HG03521 (cell line): Measurements from ENCODE around the gene PIP4P1.
"Not testable (repeated sequence)": the region's sequence is repeated elsewhere in the genome, so short reads cannot be mapped to it uniquely, and the experiment has no call there.

Experiments
- ATAC-seq: cut with Tn5 transposase; IDR thresholded peaks from one replicate; pipeline ENCODE4 v1.9.1; 2021; ENCODE audit warnings: mild to moderate bottlenecking, moderate library complexity; ENCODE audit not compliant: unreplicated experiment

Gene PIP4P1

GRCh38 chr14:20477211-20477876, 16.1 kb upstream of the PIP4P1 start:
- no peak for ATAC-seq

DNA sequence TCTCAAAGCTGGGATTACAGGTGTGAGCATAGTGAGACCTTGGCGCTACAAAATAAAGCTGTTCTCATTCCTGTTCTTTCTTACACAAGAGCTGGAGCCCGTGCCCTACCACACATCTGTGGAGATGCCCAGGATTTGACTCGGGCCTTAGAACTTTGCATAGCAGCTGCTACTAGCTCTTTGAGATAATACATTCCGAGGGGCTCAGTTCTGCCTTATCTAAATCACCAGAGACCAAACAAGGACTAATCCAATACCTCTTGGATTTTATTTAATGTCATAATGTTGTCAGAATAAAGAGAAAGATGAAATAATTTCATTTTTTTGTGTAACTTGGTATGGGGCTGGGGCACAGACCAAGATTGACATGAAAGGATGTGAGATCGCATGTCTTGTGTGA, 15.5 kb upstream of the PIP4P1 start:
- ATAC-seq, result no peak

- no peak for ATAC-seq
Measured at GRCh38 chr14:20472536-20473169, 11.4 kb upstream of the PIP4P1 start.

DNA sequence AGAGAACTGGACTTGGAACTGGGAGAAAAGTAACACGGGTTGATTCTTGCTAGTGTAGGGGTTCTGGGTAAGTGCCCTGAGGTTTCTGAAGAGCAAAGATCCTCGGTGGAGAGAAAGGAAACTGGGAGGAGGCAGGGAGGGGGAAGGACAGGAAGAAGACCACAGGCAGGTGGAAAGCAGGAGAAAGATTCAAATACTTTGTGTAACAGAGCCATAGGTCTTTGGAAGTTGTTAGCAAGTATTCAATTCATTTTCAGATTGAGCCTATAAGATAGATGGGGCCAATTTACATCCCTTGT, 9.3 kb upstream of the PIP4P1 start:
- no peak for ATAC-seq

DNA sequence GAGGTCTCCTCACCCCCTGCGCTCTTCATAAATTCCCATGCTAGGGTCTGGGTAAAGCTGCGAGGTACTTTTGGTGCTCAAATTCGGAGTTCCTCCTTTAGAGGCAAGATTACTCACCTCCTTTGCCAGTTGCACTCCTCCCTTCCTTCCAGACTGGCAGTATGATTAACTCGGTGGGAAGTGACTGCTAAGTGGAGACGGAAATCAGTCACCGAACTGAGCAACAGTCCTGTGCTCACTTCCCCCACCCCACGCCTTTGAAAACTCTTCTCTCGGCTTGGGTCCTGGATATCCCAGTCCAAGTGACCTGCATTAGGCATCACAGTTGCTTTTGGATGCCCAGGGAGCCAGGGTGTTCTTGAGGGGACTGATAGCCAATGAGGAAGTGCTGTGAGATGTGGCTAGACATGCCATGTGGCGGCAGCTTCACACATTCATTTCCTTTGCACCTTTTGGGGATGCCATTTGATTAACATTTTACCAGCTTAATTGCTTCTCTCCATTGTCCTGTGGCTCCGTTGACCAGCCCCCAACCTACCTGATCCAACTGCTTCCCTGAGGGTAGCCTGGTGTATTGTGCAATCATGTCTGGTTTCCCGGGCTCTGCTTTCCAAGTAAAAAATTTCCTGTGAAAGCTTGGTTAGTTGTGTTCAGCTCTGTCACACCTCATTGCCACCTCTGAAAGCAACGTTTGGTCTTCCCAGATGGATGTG, 8.8 kb upstream of the PIP4P1 start:
- ATAC-seq, result peak; percentile 29

GRCh38 chr14:20469242-20469889, 8.1 kb upstream of the PIP4P1 start, which contains the start of gene PNP:
Gene PNP, plus strand, starts transcription at chr14:20469406. Its CDS starts 119 bp downstream, at chr14:20469525.
- ATAC-seq, result peak; percentile 92

- ATAC-seq, result no peak
Measured at GRCh38 chr14:20468764-20469241, 7.6 kb upstream of the PIP4P1 start.

DNA sequence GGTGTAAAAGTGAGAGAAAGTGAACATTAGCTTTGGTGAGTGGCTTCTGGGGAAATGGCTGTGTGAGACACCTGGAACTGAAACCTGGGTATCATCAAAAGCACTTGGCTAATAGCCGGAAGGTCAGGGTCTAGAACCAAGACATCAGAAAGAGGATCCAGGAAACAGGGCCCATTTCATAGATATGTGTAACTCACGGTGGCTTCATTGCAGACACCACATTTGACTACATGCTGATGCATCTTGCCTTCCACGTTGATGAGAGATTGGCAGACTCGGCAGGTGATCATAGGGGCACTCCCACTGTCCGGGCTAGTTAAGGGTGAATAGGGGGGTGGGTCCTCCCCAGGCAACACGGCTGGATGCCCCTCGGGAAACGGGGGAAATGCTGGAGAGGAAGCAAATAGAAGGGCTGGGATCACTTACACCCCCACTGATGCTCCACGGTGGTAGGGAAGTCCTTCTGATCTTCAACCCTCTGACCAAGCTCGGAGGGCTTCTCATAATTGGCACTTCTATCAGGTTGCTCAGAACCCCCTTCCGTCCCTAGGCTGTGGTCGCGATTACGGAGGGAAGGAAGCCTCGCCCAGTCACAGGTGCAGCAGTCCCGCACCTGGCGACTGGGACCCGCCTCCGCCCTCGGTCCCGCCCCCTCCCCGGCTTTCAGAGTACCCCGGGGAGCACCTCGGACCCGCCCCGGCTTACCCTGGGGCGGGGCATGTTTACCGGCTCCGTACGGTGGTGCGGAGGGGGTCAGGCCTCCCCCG, 593 bp downstream of the PIP4P1 start:
- peak; percentile 6 for ATAC-seq

GRCh38 chr14:20458031-20458789, 3.0 kb downstream of the PIP4P1 start:
- ATAC-seq, result no peak

GRCh38 chr14:20456971-20457370, 4.3 kb downstream of the PIP4P1 start:
- no peak for ATAC-seq

DNA sequence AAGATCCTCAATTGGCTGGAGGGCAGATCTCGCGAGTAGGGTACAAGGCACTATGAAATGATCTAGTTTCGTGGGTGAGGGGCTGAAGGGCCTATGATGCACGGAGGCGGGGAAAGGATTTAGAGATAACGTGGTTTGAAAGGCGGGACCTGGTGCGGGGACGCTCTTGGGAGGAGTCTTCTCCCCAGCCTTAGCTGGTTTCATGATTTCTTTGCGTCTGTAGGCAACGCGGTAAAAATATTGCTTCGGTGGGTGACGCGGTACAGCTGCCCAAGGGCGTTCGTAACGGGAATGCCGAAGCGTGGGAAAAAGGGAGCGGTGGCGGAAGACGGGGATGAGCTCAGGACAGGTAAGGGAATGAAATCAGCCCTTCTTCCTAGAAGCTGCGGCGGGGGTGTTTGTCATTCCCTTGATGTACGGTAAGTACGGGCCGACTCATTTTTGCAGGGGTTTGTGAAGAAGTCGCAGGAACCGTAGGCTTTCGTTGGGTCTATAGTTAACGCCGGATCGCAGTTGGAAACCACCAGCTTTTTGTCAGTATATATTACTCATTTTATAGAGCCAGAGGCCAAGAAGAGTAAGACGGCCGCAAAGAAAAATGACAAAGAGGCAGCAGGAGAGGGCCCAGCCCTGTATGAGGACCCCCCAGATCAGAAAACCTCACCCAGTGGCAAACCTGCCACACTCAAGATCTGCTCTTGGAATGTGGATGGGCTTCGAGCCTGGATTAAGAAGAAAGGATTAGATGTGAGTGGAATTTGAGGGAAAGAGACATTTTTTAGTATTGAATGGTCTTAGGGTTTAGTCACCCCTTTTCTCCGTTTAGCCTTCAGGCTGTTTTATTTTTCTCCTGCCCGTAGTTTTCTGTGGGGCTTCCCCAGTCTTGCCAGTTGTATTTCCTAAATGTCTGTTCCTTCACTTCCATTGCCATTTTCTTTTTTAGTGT, 5.6 kb downstream of the PIP4P1 start:
- peak; percentile 42 for ATAC-seq

- peak; percentile 79 for ATAC-seq
Measured at GRCh38 chr14:20454516-20455354, 6.5 kb downstream of the PIP4P1 start, which contains the start of the genes APEX1 and OSGEP. Gene APEX1, plus strand, starts transcription at chr14:20455226. Its CDS starts 420 bp downstream, at chr14:20455646. Gene OSGEP, minus strand, starts transcription at chr14:20454812. Its CDS starts 129 bp downstream, at chr14:20454683.

DNA sequence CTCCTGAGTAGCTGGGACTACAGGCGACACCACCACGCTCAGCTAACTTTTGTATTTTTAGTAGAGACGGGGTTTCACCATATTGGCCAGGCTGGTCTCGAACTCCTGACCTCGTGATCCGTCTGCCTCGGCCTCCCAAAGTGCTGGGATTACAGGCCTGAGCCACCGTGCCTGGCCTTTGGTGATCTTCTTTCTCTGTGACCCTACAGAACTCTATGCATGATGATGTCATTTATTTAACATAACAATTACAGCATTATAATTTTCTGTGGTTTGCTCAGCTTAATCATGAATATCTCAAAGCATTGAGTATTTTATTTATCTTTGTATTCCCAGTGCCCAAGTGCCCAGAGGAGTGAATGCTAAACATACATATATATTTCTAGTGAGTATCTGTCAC, 8.4 kb downstream of the PIP4P1 start:
- ATAC-seq, result not testable (repeated sequence)

DNA sequence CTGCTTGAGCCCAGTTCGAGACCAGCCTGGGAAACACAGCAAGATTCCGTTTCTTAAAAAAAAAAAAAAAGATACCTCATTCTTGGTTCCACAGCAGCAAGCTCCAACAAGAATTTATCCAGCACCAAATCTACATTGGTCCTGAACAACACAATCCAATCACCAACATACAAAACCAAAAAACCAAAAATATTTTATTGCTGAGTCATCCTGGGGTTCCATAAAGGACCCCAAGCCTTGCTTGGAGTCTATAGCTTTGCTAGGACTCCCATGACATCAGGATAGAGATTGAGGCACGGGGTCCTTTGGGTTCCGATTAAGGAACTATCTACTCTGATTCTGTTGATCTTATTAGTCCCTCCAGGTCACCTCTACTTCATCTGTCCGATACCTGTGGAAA, 14.3 kb downstream of the PIP4P1 start:
- no peak for ATAC-seq

GRCh38 chr14:20443650-20444049, 17.6 kb downstream of the PIP4P1 start:
- not testable (repeated sequence) for ATAC-seq

GRCh38 chr14:20441461-20441860, 19.8 kb downstream of the PIP4P1 start:
- no peak for ATAC-seq

DNA sequence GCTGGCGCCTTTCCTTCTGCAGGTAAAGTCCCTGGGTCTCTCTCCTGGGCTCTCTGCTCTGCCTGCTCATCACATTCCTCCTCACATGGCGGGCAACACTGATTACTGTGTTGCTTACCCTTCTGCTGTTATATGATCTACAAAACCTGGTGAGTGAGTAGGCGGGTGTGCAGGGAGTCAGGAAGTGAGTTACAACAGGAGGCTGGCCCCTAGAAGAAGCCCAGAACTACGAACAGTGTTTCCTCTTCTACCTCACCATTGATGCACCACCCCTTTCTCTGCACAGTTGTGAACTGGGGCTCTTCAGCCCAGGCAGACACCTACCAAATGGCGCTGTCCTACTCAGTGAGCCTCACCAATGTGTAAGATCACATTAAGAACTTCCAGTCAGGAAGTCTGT, 20.4 kb downstream of the PIP4P1 start:
- ATAC-seq, result no peak

DNA sequence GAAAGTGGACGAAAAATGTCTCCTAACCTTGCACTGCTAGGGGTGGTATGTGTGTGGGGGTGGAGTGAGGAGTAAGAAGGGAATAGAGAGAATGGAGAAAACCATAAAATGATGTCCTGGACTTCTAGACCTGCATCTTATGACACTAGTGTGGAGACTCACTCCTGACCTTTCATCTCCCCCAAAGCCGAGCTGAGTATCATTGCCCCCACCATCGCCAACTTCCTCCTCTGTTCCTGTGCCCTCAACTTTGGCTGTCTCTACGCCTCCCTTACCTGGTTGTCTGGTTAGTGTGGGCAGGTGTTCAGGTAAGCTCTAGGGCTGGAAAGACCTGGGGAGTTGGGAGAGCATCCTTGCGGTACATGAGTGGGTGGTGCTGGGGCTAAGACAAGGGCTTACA, 20.8 kb downstream of the PIP4P1 start:
- ATAC-seq, result no peak
